Small intestine (tissue), 7 donors: ENCODE data around the gene ATP6V1E1. TPM values are rescaled to one million over a fixed set of nuclear protein-coding genes. Genes with fewer than 3 reads are reported as not detected.

ENCODE experiments used
- DNase-seq, 2 donors: peaks; one replicate each; pipeline versions ENCODE4 v3.0.0 to v3.0.0-alpha.2; 2013
- FAIRE-seq: peaks from 2 replicates; lab custom pipeline; 2012; peaks lifted over from hg19 to GRCh38; lab: Jason Lieb, UNC
- H3K27ac ChIP-seq, 3 donors: one replicate each; pipeline ENCODE4 v1.5.1; 2013; ENCODE audit warnings: low read length in 2 of 3, mild to moderate bottlenecking in 2 of 3, control low read depth in 1 of 3, inconsistent platforms in 1 of 3, low read depth in 1 of 3, moderate library complexity in 1 of 3
- H3K27me3 ChIP-seq, 3 donors: one replicate each; pipeline ENCODE4 v1.6.1; 2013; ENCODE audit warnings: low read length in 3 of 3, inconsistent platforms in 1 of 3; ENCODE audit not compliant: control insufficient read depth in 3 of 3, insufficient read depth in 3 of 3
- H3K36me3 ChIP-seq, 3 donors: one replicate each; pipeline ENCODE4 v1.6.1; 2013; ENCODE audit warnings: low read length in 3 of 3, inconsistent platforms in 1 of 3, low read depth in 1 of 3, mild to moderate bottlenecking in 1 of 3, moderate library complexity in 1 of 3; ENCODE audit not compliant: control insufficient read depth in 3 of 3, insufficient read depth in 2 of 3
- H3K4me1 ChIP-seq, 3 donors: one replicate each; pipeline ENCODE4 v1.6.1; 2013; ENCODE audit warnings: low read length in 2 of 3, inconsistent platforms in 1 of 3, low read depth in 1 of 3, mild to moderate bottlenecking in 1 of 3, moderate library complexity in 1 of 3; ENCODE audit not compliant: control insufficient read depth in 3 of 3, insufficient read depth in 2 of 3
- H3K4me3 ChIP-seq, 3 donors: one replicate each; pipeline ENCODE4 v1.5.1; 2013; ENCODE audit warnings: low read length in 3 of 3, control low read depth in 1 of 3, inconsistent platforms in 1 of 3, low read depth in 1 of 3, mild to moderate bottlenecking in 1 of 3, moderate library complexity in 1 of 3
- H3K9me3 ChIP-seq, 2 donors: one replicate each; pipeline ENCODE4 v1.6.1; 2013; ENCODE audit warnings: low read depth in 1 of 2, low read length in 1 of 2; ENCODE audit not compliant: control insufficient read depth in 2 of 2, insufficient read depth in 1 of 2
- whole genome bisulfite sequencing, 3 donors: extraction: QIAGEN DNeasy Blood & Tissue Kit; methylation state at CpG; one replicate each; pipeline ENCODE4 v1.1.7; 2013; 5-methylcytosine and 5-hydroxymethylcytosine counted together
- polyA plus RNA-seq, 4 donors: library from polyadenylated mRNA; stranded (reverse) in 3 of 4; unstranded in 1 of 4; fragments of 200-250 nt in 3 of 4; fragments of 120-200 nt in 1 of 4; gene quantifications; one replicate each; pipeline versions ENCODE4 v1.2.1 to v1.2.3, GENCODE V29; 2013
- donor health status: healthy with polysubstance abuse.
- donor health status: control.
- donor health status: control.
- donor health status: Bipolar disorder and iron deficiency.
- donor health status: healthy.

ATP6V1E1 gene
- polyA plus RNA-seq, 4 donors: 92.4 to 131 (median 104) TPM

DNA sequence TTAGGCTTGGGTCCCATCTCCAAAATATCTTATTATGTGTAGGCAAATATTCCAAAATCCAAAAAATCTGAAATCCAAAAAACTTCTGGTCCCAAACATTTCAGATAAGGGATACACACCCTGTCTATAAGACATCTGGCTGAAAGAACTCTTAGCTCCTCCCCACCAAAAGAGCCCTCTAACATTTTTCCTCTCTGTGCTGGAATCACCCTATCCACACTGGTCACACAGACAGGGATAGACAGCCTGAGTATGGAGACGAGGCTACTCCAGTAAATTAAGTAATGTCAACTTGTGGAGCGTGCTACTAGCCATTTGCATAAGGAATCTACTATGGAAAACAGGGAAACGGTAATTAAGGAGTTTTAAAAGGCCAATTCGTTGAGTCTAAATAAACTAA lies 24.9 kb downstream of the ATP6V1E1 start:
- H3K4me1 ChIP-seq: no peaks in the 10 kb centered on the region
- FAIRE-seq: no peak
- H3K27ac ChIP-seq: no peak overlapping the region
- no peaks in the 10 kb centered on the region for H3K27me3 ChIP-seq
- H3K9me3 ChIP-seq: no peaks in the 10 kb centered on the region
- H3K4me3 ChIP-seq: no peak overlapping the region
- no peak for DNase-seq
- peaks cover 6 to 25% (median 8%) of the 10 kb centered on the region in 3 donors for H3K36me3 ChIP-seq
- WGBS, 3 donors: 88 to 90% (median 89%) methylated on average over 4 of the region's 4 CpGs

DNA sequence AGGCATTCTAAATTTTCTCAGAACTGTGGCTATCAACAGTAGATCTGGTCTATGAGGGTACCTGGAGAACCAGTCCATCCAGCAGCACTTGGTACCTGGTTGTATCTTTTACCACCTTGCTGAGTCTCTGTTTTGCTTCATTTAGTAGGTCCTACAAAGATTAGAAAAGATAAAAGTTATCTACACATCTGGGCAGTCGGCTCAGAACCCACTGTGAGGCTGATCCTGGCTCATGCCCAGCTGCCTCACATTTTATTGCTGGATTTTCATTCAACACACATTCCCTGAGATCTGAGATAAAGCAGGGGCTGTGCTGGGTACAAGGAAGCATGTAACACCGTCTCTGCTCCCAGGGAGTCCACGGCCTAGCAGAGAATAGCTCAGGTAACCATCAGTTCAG lies 27.5 kb downstream of the ATP6V1E1 start:
- H3K27me3 ChIP-seq: no peaks in the 10 kb centered on the region
- no peaks in the 10 kb centered on the region for H3K4me1 ChIP-seq
- WGBS, 3 donors: 44 to 64% (median 48%) methylated on average over 3 of the region's 3 CpGs
- no peak for FAIRE-seq
- H3K36me3 ChIP-seq: peaks cover 9 to 35% (median 11%) of the 10 kb centered on the region in 3 donors
- H3K4me3 ChIP-seq: no peak overlapping the region
- no peak overlapping the region for H3K27ac ChIP-seq
- H3K9me3 ChIP-seq: no peaks in the 10 kb centered on the region
- DNase-seq: no peak

DNA sequence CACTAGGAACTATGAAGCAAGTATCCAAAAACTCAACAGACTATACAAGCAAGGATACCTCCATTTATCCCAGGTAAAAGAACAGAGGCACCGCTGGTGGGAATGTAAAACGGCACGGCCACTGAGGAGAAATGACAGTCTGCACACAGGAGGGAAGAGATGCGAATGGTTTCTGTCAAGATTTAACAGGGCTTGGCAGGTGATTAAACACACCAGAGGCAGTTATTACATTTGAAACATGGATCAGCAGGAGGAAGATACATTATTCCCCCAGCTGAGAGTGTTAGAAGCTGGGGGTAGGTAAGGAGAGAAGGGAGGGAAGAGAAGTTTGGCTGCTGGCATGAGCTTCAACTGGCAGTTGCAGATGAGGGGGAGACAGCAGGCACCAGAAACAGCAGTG lies 30.2 kb downstream of the ATP6V1E1 start:
- H3K4me1 ChIP-seq: no peaks in the 10 kb centered on the region
- H3K4me3 ChIP-seq: no peak overlapping the region
- no peak overlapping the region for H3K27ac ChIP-seq
- DNase-seq (no peak), FAIRE-seq (no peak)
- H3K36me3 ChIP-seq: peaks cover 11 to 52% (median 20%) of the 10 kb centered on the region in 3 donors
- no peaks in the 10 kb centered on the region for H3K27me3 ChIP-seq
- no peaks in the 10 kb centered on the region for H3K9me3 ChIP-seq
- WGBS, 3 donors: 98 to 99% (median 98%) methylated on average over 4 of the region's 4 CpGs

DNA sequence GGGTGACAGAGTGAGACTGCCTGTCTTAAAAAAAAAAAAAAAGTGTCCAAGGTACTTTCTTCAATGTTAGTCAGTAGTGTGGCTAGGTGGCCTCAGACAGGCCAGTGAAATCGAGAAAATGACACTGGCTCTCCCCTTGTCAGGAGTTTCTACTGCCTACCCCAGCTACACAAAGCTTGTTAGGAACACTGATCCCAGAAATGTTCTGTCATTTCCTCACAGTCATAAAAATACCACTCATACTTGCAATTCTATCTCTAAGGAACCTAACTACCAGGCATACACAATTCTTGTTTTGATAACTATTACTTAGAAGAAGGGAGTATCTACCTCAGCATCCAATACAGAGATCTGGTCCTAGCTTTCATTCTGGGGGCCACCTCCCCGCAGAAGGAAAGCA lies 31.3 kb downstream of the ATP6V1E1 start:
- Histone ChIP-seq H3K4me1 (no peaks in the 10 kb centered on the region), H3K4me3 (no peak overlapping the region), H3K27me3 (no peaks in the 10 kb centered on the region), H3K27ac (no peak overlapping the region), H3K36me3 (peaks cover 11 to 57% (median 24%) of the 10 kb centered on the region in 3 donors), H3K9me3 (no peaks in the 10 kb centered on the region)
- no peak for DNase-seq
- 92 to 98% (median 96%) methylated on average over 2 of the region's 2 CpGs for WGBS, 3 donors
- FAIRE-seq: no peak

DNA sequence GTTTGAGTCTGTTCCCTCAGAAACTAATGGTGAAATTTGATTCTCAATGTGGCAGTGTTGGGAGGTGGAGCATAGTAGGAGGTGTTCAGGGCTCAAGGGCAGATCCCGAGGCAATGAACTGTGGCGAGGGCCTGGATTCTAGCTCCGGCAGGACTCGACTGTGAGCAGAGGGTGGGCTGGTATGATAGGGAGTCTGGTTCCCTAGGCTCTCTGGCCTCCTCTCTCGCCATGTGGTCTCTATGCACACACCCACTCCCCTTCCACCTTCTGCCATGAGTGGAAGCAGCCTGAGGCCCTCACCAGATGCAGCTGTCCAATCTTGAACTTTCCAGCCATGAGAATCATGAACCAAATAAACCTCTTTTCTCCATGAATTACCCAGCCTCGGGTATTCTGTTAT lies 32.3 kb downstream of the ATP6V1E1 start:
- no peaks in the 10 kb centered on the region for H3K9me3 ChIP-seq
- peaks cover 14 to 64% (median 26%) of the 10 kb centered on the region in 3 donors for H3K36me3 ChIP-seq
- no peak for FAIRE-seq
- H3K27ac ChIP-seq: no peak overlapping the region
- no peaks in the 10 kb centered on the region for H3K4me1 ChIP-seq
- no peaks in the 10 kb centered on the region for H3K27me3 ChIP-seq
- DNase-seq: no peak
- H3K4me3 ChIP-seq: no peak overlapping the region
- 97 to 98% (median 97%) methylated on average over 6 of the region's 6 CpGs for WGBS, 3 donors

DNA sequence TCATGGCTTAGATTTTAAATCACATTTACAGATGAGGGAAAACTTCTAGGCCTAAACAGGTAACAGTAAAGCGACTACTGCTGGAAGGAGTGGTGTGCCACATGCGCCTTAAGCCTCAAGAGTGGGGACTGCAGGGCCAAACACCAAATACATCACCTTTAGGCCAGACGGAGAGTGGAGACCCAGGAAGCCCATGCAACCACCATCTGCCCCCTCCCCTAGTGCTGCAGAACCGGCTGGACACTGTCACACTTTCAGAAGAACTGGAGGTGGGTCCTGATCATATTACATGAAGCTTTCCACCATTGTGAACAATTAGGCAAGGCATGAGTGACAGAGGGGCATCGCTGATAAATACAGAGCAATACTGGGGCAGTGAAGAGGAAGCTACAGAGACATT lies 36.3 kb downstream of the ATP6V1E1 start:
- H3K4me1 ChIP-seq: no peaks in the 10 kb centered on the region
- 88 to 89% (median 89%) methylated on average over 5 of the region's 5 CpGs for WGBS, 3 donors

DNA sequence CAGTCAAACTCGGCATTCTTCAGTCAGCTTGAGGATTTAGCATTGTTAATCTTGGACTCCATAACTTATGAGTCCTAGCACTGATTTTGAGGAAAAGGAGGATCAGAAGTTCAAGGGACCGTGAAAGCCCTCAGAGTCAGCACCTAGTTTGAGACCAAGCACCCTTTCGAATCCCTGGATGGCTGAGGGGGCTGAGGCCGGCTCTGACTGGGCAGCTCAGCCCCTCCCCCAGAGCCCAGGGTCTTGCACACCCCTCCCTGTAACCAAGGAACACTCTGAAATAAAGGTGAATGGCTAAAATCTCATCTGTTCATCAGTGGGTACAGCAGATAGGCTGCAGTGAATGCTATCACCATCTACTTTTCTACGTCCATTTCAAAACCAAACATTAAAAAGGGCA lies 38.0 kb downstream of the ATP6V1E1 start:
- no peaks in the 10 kb centered on the region for H3K27me3 ChIP-seq
- no peak overlapping the region for H3K27ac ChIP-seq
- WGBS, 3 donors: 87 to 92% (median 91%) methylated on average over 5 of the region's 5 CpGs
- no peaks in the 10 kb centered on the region for H3K9me3 ChIP-seq
- DNase-seq (no peak), FAIRE-seq (no peak)
- no peak overlapping the region for H3K4me3 ChIP-seq
- H3K4me1 ChIP-seq: no peaks in the 10 kb centered on the region
- H3K36me3 ChIP-seq: peaks cover 7 to 34% (median 22%) of the 10 kb centered on the region in 3 donors

More for the DNA sequence above, 36.3 kb downstream of the ATP6V1E1 start:
- no peak overlapping the region for H3K27ac ChIP-seq
- peaks cover 7 to 43% (median 24%) of the 10 kb centered on the region in 3 donors for H3K36me3 ChIP-seq
- no peak overlapping the region for H3K4me3 ChIP-seq
- no peak for DNase-seq
- FAIRE-seq: no peak
- H3K27me3 ChIP-seq: no peaks in the 10 kb centered on the region
- H3K9me3 ChIP-seq: no peaks in the 10 kb centered on the region

DNA sequence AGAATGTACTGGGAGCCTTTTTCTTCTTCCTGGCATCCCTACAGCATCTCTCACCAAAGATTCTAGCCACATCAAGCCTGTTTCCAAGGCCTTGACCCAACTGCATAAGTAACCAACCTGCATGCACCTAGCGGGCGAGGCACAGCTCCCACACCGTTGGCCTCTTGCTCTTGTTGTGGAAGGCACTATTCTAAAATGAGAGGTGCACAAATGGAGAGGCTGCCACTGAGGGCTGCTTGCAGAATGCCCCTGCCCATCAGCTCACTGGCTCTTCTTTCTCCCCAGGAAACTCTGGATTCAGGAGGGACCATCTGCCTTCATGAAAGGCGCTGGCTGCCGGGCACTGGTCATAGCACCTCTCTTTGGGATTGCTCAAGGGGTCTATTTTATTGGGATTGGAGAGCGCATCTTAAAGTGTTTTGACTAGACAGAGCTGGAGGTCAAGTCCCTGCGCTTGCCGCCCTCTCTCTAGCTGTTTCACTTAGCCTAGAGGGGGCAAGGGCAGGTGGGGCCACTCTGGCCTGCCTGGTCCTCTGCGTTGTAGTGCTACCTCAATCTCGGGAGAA lies 38.7 kb downstream of the ATP6V1E1 start:
- Histone ChIP-seq H3K9me3 (no peaks in the 10 kb centered on the region), H3K27ac (no peak overlapping the region), H3K4me1 (no peaks in the 10 kb centered on the region), H3K4me3 (no peak overlapping the region), H3K27me3 (no peaks in the 10 kb centered on the region), H3K36me3 (peaks cover 7 to 29% (median 22%) of the 10 kb centered on the region in 3 donors)
- FAIRE-seq (no peak), DNase-seq (no peak)
- WGBS, 3 donors: 89 to 93% (median 93%) methylated on average over 10 of the region's 10 CpGs

DNA sequence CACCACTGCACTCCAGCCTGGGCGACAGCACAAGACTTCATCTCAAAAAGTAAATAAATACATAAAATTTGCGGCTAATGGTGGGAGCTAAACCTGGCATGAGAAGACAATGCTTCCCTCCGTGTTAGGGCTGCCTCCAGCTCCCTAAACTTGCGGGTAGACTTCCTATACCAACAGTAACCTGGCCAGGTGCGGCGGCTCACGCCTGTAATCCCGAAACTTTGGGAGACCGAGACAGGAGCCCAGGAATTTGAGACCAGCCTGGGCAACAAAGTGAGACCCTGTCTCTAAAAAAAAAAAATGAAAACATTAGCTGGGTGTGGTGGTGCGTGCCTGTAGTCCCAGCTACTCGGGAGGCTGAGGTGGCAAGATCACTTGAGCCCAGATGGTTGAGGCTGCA lies 39.9 kb downstream of the ATP6V1E1 start:
- FAIRE-seq: no peak
- WGBS, 3 donors: 92 to 95% (median 94%) methylated on average over 11 of the region's 11 CpGs
- Histone ChIP-seq H3K4me1 (no peaks in the 10 kb centered on the region), H3K36me3 (peaks cover 7 to 21% (median 14%) of the 10 kb centered on the region in 3 donors), H3K27ac (no peak overlapping the region), H3K4me3 (no peak overlapping the region), H3K9me3 (no peaks in the 10 kb centered on the region), H3K27me3 (no peaks in the 10 kb centered on the region)
- DNase-seq: no peak
